Mesenchymal stem cell (in vitro differentiated cells and primary cell): ENCODE results near the gene ZBTB40.

Source experiments
- DNase-seq: peaks from one replicate; pipeline ENCODE4 v3.0.0-alpha.2; 2013
- H2AFZ ChIP-seq: one replicate; pipeline ENCODE4 v1.6.1; 2013; ENCODE audit warnings: low read depth, mild to moderate bottlenecking, control low read depth, inconsistent platforms, low read length, moderate library complexity
- H2AK5ac ChIP-seq: 2 replicates; pipeline ENCODE4 v1.6.1; 2013; ENCODE audit warnings: low read length, moderate library complexity, mild to moderate bottlenecking, inconsistent platforms; ENCODE audit not compliant: severe bottlenecking
- H2BK120ac ChIP-seq: one replicate; pipeline ENCODE4 v1.6.1; 2013; ENCODE audit warnings: low read depth, mild to moderate bottlenecking, inconsistent platforms, low read length, moderate library complexity
- H2BK12ac ChIP-seq, 2 experiments: one replicate each; pipeline ENCODE4 v1.6.1; 2013; ENCODE audit warnings: inconsistent platforms in 2 of 2, low read length in 2 of 2, mild to moderate bottlenecking in 2 of 2, moderate library complexity in 2 of 2, control low read depth in 1 of 2
- H2BK15ac ChIP-seq: one replicate; pipeline ENCODE4 v1.6.1; 2013; ENCODE audit warnings: mild to moderate bottlenecking, low read depth, inconsistent platforms; ENCODE audit not compliant: poor library complexity, severe bottlenecking
- H2BK5ac ChIP-seq: 2 replicates; pipeline ENCODE4 v1.6.1; 2013; ENCODE audit warnings: low read depth, mild to moderate bottlenecking, low read length, control low read depth, inconsistent platforms; ENCODE audit not compliant: poor library complexity, severe bottlenecking
- H3K14ac ChIP-seq, 2 experiments: one replicate each; pipeline ENCODE4 v1.6.1; 2013; ENCODE audit warnings: inconsistent platforms in 2 of 2, low read length in 2 of 2, control low read depth in 1 of 2, mild to moderate bottlenecking in 1 of 2, moderate library complexity in 1 of 2
- H3K18ac ChIP-seq, 2 experiments: one replicate each; pipeline ENCODE4 v1.6.1; 2013; ENCODE audit warnings: inconsistent platforms in 2 of 2, low read length in 2 of 2, control low read depth in 1 of 2, low read depth in 1 of 2, mild to moderate bottlenecking in 1 of 2
- H3K23ac ChIP-seq, 2 experiments: one replicate each; pipeline ENCODE4 v1.6.1; 2013; ENCODE audit warnings: inconsistent platforms in 2 of 2, low read length in 2 of 2, mild to moderate bottlenecking in 2 of 2, moderate library complexity in 2 of 2, control low read depth in 1 of 2
- H3K27ac ChIP-seq: 2 replicates; pipeline ENCODE4 v1.5.1; 2013; ENCODE audit warnings: mild to moderate bottlenecking, moderate library complexity, low read length, control low read depth, inconsistent platforms; ENCODE audit not compliant: poor library complexity, severe bottlenecking
- H3K27me3 ChIP-seq, 2 experiments: 2 replicates each; pipeline versions ENCODE4 v1.6.1 to v1.7.0; 2013; ENCODE audit warnings: low read length in 2 of 2, mild to moderate bottlenecking in 2 of 2, moderate library complexity in 2 of 2, control low read depth in 1 of 2, inconsistent platforms in 1 of 2; ENCODE audit not compliant: control insufficient read depth in 1 of 2, insufficient read depth in 1 of 2
- H3K36me3 ChIP-seq, 2 experiments: 2 replicates each; pipeline versions ENCODE4 v1.6.1 to v1.7.0; 2013; ENCODE audit warnings: low read length in 2 of 2, control low read depth in 1 of 2, inconsistent platforms in 1 of 2, low read depth in 1 of 2, mild to moderate bottlenecking in 1 of 2; ENCODE audit not compliant: insufficient read depth in 2 of 2, control insufficient read depth in 1 of 2
- H3K4ac ChIP-seq, 2 experiments: one replicate each; pipeline ENCODE4 v1.6.1; 2013; ENCODE audit warnings: inconsistent platforms in 2 of 2, low read length in 2 of 2, mild to moderate bottlenecking in 2 of 2, moderate library complexity in 2 of 2, control low read depth in 1 of 2, low read depth in 1 of 2
- H3K4me1 ChIP-seq: 2 replicates; pipeline ENCODE4 v1.6.1; 2013; ENCODE audit warnings: low read depth, low read length, control low read depth; ENCODE audit not compliant: control insufficient read depth, insufficient read depth
- H3K4me2 ChIP-seq: 2 replicates; pipeline ENCODE4 v1.6.1; 2013; ENCODE audit warnings: low read length, mild to moderate bottlenecking, inconsistent platforms; ENCODE audit not compliant: poor library complexity, severe bottlenecking
- H3K4me3 ChIP-seq, 2 experiments: 2 replicates each; pipeline versions ENCODE4 v1.5.1 to v1.7.0; 2013; ENCODE audit warnings: low read length in 2 of 2, mild to moderate bottlenecking in 2 of 2, control low read depth in 1 of 2, low read depth in 1 of 2; ENCODE audit not compliant: insufficient read depth in 1 of 2
- H3K79me1 ChIP-seq: replicated peaks from 2 replicates; pipeline ENCODE4 v1.6.1; 2013; ENCODE audit warnings: mild to moderate bottlenecking, control low read depth, low read length, inconsistent platforms; ENCODE audit not compliant: poor library complexity, severe bottlenecking
- H3K9ac ChIP-seq: 2 replicates; pipeline ENCODE4 v1.7.0; 2013; ENCODE audit warnings: mild to moderate bottlenecking, low read length, moderate library complexity
- H3K9me3 ChIP-seq: 2 replicates; pipeline ENCODE4 v1.7.0; 2013; ENCODE audit warnings: mild to moderate bottlenecking, low read length; ENCODE audit not compliant: control insufficient read depth
- H4K8ac ChIP-seq: one replicate; pipeline ENCODE4 v1.6.1; 2013; ENCODE audit warnings: inconsistent platforms, mild to moderate bottlenecking, low read length, moderate library complexity
- H4K91ac ChIP-seq: one replicate; pipeline ENCODE4 v1.6.1; 2013; ENCODE audit warnings: mild to moderate bottlenecking, low read length, inconsistent platforms
- WGBS: methylation state at CpG from one replicate; pipeline ENCODE4 v1.1.7; 2013; ENCODE audit warnings: mixed read lengths; 5-methylcytosine and 5-hydroxymethylcytosine counted together

The ZBTB40 gene

DNA sequence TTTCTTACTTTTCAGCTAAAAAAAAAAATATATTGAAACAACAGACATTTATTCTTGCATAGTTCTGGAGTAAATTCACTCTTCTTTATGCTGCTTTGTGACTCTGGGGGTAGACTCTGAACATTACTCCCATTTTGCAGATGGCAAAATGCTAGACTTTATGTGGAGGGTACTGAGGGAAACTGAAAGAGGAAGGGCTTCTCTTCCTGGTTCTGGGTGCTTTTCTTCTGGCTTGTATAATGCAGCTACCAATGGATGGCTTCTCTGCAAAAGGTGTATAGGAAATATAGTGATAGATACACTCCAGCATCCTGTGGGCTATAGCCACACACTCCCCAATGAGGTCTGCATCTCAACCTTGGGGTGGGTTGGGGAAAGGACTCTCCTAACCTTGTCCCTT lies 19.7 kb upstream of the ZBTB40 start:
- no peaks in the 10 kb centered on the region for H3K9me3 ChIP-seq
- H3K4me2 ChIP-seq, result no peak overlapping the region
- no peak for DNase-seq
- no peak overlapping the region for H2AFZ ChIP-seq
- H3K27me3 ChIP-seq, result peaks cover 8 to 10% of the 10 kb centered on the region in 2 experiments
- H2BK120ac ChIP-seq, result no peak overlapping the region
- no peak overlapping the region for H3K9ac ChIP-seq
- H3K4ac ChIP-seq, result no peak overlapping the region
- no peak overlapping the region for H4K8ac ChIP-seq
- no peaks in the 10 kb centered on the region for H3K79me1 ChIP-seq
- no peak overlapping the region for H2BK15ac ChIP-seq
- no peak overlapping the region for H3K4me3 ChIP-seq
- H3K18ac ChIP-seq, result no peak overlapping the region
- no peaks in the 10 kb centered on the region for H3K4me1 ChIP-seq
- H2BK5ac ChIP-seq, result no peak overlapping the region
- H3K36me3 ChIP-seq, result no peaks in the 10 kb centered on the region
- H2BK12ac ChIP-seq, result no peak overlapping the region
- H3K14ac ChIP-seq, result no peak overlapping the region
- H4K91ac ChIP-seq, result no peak overlapping the region
- no peak overlapping the region for H2AK5ac ChIP-seq
- H3K27ac ChIP-seq, result no peak overlapping the region
- H3K23ac ChIP-seq, result no peak overlapping the region

DNA sequence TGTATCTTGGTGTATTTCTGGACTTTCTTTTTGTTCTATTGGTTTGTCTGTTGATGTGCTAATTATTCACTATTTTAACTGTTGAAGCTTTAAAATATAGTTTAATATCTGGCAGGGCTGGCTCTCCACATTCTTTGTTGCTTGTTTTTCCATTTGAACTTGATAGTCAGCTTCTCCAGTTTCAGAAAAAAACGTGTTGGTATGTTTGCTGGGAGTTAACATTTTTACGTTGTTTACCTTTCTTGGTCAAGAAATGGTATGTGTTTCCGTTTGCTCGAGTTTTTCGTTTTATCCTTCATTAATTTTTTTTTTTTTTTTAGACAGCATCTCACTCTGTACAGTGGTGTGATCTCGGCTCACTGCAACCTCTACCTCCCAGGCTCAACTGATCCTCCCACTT lies 16.9 kb upstream of the ZBTB40 start:
- Histone ChIP-seq H3K18ac (no peak overlapping the region), H3K4me1 (no peaks in the 10 kb centered on the region), H3K36me3 (no peaks in the 10 kb centered on the region), H3K4me3 (no peak overlapping the region), H3K4me2 (no peak overlapping the region), H3K9me3 (peaks cover 3% of the 10 kb centered on the region), H2BK12ac (no peak overlapping the region), H2BK15ac (no peak overlapping the region), H2BK5ac (no peak overlapping the region), H3K27ac (no peak overlapping the region), H2AK5ac (no peak overlapping the region), H3K9ac (no peak overlapping the region), H4K8ac (no peak overlapping the region), H3K79me1 (no peaks in the 10 kb centered on the region), H2AFZ (no peak overlapping the region), H2BK120ac (no peak overlapping the region), H3K4ac (no peak overlapping the region), H3K27me3 (peaks cover 8 to 10% of the 10 kb centered on the region in 2 experiments), H3K23ac (no peak overlapping the region), H4K91ac (no peak overlapping the region), H3K14ac (no peak overlapping the region)
- DNase-seq, result no peak
- WGBS, result 71% methylated on average over 6 of the region's 6 CpGs

DNA sequence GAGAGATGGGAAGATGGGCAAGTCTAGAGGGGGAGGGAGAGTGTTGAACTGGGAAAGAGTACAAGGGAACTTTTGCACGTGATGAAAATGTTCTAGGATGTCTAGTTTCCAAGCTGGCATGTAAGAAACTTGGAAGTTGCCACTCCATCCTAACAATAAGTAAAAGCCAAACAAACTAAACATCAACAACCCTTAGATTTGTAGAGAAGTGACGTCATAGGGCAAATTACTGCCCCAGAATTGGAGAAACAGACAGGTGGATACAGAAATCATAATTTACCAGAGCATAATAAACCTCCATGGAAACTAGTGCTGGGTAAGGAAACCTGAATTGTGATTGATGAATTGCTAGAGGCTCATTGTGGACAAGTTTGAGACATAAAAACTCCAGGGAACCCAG lies 14.7 kb upstream of the ZBTB40 start:
- peaks cover 13% of the 10 kb centered on the region for H3K9me3 ChIP-seq
- no CpG with 5 or more reads among the region's 2 CpGs for WGBS
- no peak overlapping the region for H2BK15ac ChIP-seq
- H2BK5ac ChIP-seq, result no peak overlapping the region
- no peak overlapping the region for H3K9ac ChIP-seq
- H2AFZ ChIP-seq, result no peak overlapping the region
- no peak overlapping the region for H3K4ac ChIP-seq
- peaks cover 8 to 9% of the 10 kb centered on the region in 2 experiments for H3K27me3 ChIP-seq
- no peak overlapping the region for H2BK12ac ChIP-seq
- DNase-seq, result no peak
- no peak overlapping the region for H2BK120ac ChIP-seq
- H4K91ac ChIP-seq, result no peak overlapping the region
- no peak overlapping the region for H3K18ac ChIP-seq
- no peak overlapping the region for H3K4me3 ChIP-seq
- no peak overlapping the region for H4K8ac ChIP-seq
- no peaks in the 10 kb centered on the region for H3K4me1 ChIP-seq
- H3K14ac ChIP-seq, result no peak overlapping the region
- no peaks in the 10 kb centered on the region for H3K36me3 ChIP-seq
- H3K27ac ChIP-seq, result no peak overlapping the region
- H3K4me2 ChIP-seq, result no peak overlapping the region
- no peak overlapping the region for H2AK5ac ChIP-seq
- no peak overlapping the region for H3K23ac ChIP-seq
- no peaks in the 10 kb centered on the region for H3K79me1 ChIP-seq

DNA sequence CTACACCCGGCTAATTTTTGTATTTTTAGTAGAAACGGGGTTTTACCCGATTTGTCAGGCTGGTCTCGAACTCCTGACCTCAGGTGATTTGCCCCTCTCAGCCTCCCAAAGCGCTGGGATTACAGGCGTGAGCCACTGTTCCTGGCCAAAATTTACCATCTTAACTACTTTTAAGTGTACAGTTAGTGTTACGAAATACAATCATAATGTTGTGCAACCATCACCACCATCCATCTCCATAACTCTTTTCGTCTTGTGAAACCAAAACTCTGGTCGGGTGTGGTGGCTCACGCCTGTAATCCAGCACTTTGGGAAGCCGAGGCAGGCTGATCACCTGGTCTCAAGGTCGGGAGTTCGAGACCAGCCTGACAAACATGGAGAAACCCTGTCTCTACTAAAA lies 14.1 kb upstream of the ZBTB40 start:
- no peak overlapping the region for H2BK5ac ChIP-seq
- H2AFZ ChIP-seq, result no peak overlapping the region
- no peak overlapping the region for H3K4ac ChIP-seq
- H3K18ac ChIP-seq, result no peak overlapping the region
- H3K23ac ChIP-seq, result no peak overlapping the region
- H3K27ac ChIP-seq, result no peak overlapping the region
- H3K27me3 ChIP-seq, result peaks cover 3% of the 10 kb centered on the region in 2 experiments
- no peak overlapping the region for H2BK120ac ChIP-seq
- no peak overlapping the region for H2AK5ac ChIP-seq
- H3K9ac ChIP-seq, result no peak overlapping the region
- H3K9me3 ChIP-seq, result peaks cover 13% of the 10 kb centered on the region
- no peak overlapping the region for H4K91ac ChIP-seq
- H3K14ac ChIP-seq, result no peak overlapping the region
- DNase-seq, result no peak
- 94% methylated on average over 13 of the region's 13 CpGs for whole genome bisulfite sequencing
- H3K4me3 ChIP-seq, result no peak overlapping the region
- no peak overlapping the region for H4K8ac ChIP-seq
- no peaks in the 10 kb centered on the region for H3K36me3 ChIP-seq
- no peak overlapping the region for H2BK15ac ChIP-seq
- no peaks in the 10 kb centered on the region for H3K79me1 ChIP-seq
- no peak overlapping the region for H3K4me2 ChIP-seq
- no peaks in the 10 kb centered on the region for H3K4me1 ChIP-seq
- no peak overlapping the region for H2BK12ac ChIP-seq
